Superior temporal gyrus (tissue), 1 donor: Measurements from ENCODE around the gene PFKFB2.

Experiments used
- DNase-seq: peaks from one replicate; pipeline ENCODE4 v3.0.0-alpha.2; 2016; ENCODE audit errors: extremely low spot score

Gene PFKFB2

DNA sequence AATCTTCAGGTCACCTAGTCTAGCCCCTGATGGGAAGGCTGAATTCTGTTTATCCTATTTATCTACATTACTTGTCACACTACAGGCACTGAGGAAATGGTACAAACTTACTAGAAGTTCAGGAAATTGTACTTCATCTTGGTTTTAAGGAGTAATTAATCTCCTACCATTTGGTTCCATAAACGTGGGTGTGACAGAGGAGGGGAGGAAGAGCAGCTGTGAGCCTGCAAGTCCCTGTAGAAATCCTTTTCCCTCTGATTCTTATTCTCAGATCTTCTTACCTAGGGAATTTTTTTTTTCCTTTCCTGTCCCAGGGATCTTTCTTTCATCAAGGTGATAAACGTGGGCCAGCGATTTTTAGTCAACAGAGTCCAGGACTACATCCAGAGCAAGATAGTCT is 14.1 kb downstream of the PFKFB2 start:
- no peak for DNase-seq

DNA sequence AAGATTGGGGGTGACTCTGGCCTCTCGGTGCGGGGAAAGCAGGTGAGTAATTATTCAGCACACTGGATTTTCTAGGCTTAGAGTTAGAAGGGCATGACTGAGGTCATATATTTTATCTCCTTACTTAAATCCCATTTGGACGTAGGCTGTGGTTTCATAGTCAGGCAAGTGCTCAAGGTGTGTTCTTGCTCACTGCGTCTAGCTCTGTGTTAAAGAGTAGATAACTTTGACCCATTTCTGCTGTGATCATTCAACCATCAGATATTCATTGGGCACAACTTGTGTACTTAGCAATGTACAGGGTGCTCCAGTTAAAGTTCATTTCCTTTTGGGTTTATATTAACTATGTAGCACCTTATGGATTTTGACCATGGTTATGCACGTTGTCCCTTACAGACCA is 14.6 kb downstream of the PFKFB2 start:
- DNase-seq: no peak

DNA sequence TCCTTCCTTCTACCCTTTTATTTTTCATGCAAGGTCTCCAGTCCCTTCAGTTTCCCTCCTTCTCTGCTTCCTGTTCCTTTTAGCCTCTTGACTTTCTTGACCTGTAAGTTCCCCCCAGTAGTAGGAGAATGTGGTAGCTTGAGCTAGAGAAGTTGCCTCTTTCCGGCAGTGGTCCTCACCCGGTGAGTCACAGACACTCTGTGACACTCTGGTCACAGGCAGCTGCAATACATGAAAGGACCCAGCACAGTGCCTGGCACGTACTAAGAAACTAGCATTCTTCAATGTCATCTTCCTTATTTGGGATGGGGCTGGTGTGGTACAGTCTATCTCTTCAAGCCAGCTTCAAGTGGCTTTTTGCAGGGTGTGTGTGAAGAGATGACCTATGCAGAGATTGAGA is 16.0 kb downstream of the PFKFB2 start:
- DNase-seq: no peak

DNA sequence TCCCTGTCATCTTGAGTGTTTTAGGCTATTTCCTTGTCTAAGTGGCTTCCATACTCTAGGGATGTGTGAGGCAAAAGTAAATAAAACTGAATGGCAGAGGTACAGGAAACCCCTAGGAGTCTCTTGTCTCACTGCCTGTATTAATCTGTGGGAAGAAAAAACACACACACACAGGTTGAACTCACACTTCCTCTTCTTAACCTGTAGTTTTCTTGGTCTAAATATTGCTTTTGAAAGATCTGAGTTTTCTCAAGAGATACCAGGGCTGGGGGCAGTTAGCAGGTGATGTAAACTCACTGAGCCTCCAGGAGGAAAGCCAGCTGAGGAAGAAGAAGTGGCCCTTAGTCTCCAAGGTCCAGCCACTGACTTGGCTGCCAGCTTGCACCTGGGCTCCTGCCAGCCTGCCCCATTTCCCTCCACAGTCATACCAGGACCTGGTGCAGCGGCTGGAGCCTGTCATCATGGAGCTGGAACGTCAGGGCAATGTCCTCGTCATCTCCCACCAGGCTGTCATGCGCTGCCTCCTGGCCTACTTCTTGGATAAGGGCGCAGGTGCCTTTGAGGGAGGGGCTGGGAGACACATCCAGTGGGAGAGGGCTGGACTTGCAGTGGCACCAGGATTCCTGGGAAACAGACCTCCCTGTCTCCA is 16.9 kb downstream of the PFKFB2 start:
- no peak for DNase-seq

DNA sequence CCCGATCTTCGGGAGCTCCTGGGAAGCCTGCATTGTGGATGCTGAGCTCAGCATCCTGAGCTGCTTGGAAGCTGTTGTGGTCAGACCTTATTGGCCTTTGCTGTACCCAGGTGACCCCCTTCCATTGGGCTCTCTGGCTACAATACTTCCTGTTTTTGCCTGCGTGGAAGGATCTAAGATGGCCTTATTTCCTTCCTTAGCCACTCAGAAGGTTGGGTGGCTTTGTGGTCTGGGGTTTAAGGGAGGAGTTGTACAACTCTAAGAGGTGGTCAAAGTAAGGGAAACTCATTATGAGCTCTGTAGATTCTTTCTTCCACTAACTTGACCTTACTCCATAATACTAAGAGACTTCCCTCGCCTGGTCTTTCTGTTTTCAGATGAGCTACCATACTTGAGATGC is 17.7 kb downstream of the PFKFB2 start:
- DNase-seq: no peak

DNA sequence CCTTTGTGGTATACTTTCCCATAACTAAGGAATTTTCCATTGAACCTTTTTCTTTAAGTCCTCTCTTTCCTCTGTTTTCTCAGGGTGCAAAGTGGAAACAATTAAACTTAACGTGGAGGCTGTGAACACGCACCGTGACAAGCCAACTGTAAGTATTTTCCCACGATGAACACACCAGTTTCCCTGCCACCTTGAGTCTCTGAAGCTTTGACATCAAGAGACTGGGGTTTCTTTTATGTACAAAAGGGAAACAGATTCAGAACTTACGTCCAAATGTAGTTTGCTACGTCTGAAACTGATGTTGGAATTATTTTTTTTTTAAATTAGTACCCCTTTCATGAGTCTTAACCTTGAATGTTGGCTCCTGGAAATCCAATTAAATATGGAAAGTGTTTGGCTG is 18.4 kb downstream of the PFKFB2 start:
- DNase-seq: no peak

DNA sequence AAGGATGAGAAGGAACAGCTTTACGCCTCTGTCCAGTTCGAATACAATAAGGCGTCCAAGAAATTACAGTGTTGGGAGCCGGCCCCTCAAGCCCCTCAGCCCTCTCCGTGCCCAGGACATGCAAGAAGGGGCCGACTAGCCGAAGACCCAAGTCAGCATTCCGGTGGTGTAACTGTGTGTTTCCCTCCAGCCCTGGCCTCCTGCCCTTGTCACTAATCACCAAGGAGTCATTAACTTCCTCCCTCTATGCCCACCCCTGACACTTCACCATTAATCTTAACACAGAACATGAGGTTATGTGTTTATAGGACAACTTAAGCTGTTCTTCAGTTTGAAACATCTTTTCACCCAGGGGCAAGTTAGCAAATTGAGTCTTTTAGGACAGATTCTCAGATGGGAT is 19.2 kb downstream of the PFKFB2 start:
- DNase-seq: no peak

DNA sequence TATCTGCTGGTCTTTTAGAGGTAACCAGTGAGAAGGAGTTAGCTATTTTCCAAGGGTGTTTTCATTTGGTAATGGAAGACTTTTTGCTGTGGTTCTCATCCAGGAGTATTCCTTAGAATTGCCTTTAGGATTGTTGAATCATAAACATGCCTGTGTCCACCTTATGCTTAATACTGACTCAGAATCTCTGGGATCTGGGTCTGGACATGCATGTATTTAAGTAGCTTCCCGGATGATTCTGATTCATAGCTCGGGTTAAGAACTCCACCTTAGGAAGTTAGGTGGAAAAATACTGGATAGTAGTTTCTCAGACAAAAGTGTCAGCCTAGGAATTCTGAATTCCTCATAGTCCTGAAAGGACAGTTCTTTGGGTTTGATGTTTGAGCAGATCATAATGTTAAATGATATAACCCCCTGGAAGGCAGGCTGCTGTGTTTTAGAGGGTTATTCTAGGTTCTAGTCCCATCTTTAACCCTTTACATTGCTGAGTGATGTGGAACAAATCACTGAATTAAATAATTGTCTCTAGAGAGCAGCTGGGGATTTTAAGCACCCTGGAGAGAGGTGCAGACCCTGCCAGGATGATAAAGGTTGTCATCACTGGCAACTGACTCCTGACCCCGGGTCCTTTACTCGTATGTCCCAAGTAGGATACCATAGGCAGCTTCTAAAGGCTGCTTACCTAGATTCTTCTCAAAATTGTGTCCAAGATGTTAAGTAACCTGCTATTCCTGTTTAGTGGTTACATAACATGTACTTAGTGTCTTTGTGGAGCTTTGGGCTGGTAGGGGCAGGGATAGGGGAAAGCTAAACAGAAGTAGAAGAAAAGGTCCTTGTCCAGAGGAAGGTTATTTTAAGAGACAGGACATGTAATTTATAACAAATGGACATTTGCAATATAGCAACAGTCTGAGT is 21.1 kb downstream of the PFKFB2 start:
- DNase-seq: no peak

DNA sequence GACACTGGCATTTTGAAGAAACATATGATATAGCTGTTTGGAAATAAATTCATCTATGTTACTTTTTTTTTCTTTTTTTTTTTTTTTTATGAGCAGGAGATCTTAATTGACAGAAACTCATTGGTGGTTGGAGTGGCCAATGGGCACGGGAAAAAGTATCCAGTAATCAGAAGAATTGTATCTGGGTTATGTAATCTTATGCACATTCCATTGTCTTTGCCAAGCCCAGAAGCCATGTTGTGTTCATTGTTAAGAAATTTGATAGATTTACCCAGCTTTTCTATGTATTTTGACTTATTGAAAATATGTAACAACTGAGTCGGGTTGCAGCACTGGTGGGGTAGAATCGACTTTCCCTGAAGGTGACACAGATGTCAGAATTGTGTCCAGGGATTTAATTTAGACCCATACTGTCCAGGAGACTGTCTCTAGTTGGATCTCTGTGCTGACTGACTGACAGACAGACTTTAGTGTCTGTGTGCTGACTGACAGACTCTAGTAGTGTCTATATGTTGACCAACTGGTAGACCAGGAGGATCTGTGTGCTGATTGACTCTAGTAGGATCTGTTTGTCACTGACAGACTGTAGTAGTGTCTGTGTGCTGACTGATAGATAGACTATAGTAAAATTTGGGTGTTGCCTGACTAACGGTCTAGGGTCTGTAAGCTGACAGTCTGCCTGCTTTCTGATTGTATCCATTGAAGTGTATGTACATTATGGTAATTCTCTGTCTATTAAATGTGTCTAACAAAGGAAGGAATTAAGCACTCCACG is 23.3 kb downstream of the PFKFB2 start:
- no peak for DNase-seq

DNA sequence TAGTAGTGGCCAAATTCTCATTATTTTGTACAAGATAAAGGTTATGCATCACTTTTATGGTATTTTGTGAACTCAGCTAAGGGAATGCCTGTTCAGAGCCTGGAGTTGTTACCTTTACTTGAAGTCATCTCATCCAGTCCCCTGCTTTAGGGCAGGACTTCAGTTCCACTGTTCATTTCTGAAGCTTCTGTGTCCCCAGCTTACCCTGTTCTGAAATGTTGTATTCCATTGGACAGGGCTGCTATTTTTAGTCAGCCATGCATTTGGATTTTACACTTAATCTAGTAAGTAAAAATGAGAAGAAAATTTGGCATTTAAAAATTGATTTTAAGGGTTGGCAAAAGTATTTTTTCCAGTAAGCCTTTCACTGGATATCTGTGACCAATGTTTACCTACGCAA is 23.9 kb downstream of the PFKFB2 start:
- DNase-seq: no peak

DNA sequence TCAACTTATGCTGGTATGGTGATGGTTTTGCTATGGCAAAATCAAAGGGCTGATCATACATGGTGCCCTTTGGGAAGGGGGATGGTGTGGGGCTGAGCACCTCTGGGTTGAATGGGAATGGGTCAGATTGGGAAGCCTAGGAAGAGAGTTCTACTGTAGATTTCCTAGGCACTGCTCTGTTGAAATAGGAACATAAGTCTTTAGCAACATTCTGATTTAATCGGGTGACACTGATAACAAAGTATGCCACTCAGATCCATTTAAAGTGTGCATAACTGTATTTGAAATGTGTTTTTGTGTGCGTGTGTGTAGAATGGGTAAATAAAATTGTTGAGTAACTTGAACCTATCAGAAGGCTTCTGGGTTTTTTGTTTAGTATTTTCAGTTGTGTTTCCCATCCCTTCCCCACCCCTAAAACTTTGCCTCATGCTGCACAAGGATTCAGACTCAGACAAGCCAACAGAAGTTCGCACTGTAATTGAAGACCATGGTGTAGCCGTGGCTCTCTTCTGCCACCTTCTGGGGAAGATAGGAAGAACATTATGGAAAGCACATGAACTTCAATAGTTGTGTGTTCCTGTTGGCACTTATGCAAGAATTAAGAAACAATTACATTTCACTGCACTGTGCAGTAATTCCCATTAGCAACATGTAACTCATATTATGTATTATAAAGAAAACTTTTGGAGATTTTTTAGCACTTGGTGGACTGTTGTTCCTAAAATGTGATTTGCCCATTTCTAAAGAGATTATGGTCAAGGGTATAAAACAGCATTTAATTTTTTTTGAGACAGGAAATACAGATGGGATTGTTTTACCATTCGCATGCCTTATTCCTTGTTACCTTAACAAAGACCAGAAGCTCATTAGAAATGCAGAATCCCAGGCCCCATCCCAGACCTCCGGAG is 24.6 kb downstream of the PFKFB2 start:
- DNase-seq: peak; percentile 93

DNA sequence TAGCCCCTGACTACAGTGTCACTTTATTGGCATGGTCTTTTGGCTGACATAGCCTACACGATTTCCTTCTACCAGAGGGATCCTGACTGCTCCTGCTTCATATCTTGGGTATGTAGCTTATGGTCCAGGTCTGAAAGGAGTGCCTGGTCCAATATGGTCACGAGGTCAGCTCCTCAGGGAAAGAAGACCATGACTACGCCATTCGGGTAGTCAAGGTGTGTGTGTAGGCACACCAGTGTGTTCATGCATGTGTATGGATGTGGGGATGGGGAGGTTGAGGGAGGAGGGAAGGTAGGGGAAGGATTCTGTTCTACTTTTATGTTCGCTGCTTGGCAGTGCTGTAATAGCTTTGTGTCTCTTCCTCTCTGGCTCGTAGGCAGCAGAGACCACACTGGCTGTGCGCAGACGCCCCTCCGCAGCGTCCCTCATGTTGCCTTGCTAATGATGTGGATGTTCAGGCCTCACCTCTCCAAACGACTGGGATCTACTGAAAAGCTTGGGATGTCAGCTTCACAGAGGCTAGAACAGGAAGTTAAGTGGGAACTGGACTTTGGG is 25.6 kb downstream of the PFKFB2 start:
- DNase-seq: no peak

DNA sequence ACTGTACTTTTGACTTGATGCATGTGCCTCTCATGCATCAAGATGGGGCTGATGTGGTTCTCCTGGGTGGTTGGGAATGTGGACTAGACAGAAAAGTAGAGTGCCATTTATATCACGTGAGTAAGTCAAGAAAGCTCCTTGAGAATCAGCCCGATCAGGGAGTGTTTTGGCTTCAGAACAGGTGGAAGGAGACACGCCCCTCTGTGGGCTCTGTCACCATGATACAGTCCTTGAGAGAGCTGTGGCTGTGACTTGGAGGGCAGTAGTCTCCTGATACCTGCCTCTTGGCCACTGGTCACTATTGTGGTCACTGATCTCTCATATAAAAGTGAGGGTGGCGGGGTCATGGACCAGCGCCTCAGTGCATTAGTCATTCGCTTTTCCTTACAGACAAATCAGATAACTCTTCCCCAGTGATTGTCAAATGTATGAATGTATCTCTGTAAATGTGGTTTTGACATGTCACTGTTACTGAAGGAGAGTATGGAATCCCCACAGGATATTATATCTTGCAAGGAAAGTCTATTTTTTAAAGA is 26.7 kb downstream of the PFKFB2 start:
- no peak for DNase-seq

DNA sequence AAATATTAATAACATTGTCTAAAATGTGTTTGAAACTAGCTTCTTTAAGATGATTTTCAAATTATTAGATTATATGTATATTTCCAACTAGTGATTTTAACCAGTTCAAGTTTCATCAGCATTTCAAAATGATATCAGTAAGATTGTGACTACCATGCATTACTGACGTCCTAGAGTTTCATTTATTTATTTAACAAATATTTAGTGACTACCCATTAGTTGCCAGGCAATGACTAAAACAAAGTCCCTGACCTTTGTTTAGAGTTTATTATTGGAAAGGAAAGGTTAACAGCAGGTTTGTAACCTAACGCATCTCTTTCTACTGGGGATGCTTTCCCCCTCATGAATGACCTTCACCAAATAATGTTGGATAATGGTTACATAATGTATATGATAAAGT is 28.0 kb downstream of the PFKFB2 start:
- no peak for DNase-seq

DNA sequence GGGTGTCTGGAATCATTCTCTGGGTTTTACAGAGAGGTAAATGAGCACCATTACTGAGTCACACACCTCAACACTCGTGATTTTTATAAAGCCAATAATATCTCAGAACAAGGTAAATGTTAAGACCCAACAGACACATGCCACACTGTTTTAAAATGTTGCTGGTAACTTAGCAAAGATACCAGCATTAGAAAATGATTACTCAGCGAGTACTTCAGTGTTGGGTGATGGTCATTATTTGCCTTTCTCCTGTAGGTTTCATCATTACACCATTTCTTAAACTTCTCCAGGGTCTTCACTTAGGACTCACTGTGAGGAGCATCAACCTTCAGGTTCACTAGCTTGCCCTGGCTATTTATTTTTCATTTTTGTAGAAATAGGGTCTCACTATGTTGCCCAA is 28.7 kb downstream of the PFKFB2 start:
- DNase-seq: no peak

DNA sequence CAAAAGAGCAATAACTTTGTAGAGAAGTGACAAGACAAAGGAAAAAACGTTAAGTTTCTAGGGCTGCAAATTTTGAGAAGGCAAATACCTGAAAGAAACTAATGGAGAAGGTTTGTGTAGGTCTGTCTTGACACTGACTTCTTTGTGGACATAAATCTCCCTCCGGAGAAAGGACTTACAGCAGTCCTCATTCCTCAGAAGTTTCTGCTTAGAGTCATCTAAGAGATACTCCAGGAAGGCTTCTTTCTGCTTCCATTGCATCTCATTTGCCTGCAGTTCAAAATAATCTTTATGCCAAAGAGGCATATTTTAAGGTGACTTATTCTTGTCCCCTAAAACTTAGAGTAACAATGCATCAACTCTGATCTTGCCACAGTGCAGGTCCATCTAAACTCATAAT is 31.2 kb downstream of the PFKFB2 start:
- no peak for DNase-seq

DNA sequence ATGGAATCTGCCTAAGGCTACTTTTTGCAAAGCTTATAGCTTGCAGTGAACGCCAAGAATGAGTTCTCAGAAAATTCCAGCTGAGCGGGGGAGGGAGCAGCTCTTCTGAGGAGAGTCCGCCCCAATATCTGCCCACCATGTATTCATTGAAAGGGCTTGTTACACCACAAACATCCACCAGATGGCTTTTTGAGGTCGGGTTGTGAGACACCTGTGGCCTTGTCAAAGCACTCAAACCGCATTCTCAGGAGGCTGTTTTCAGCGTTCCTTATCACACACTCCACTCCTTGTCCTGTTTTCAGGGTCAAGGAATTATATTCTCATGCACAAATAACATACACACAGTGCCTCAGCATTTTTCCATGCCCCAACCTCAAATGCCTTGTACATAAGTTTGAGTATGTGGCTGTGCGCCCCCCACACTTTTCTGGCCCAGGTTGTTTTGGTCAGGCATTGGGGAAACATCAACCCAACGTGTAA is 31.7 kb downstream of the PFKFB2 start:
- DNase-seq: peak; percentile 80

DNA sequence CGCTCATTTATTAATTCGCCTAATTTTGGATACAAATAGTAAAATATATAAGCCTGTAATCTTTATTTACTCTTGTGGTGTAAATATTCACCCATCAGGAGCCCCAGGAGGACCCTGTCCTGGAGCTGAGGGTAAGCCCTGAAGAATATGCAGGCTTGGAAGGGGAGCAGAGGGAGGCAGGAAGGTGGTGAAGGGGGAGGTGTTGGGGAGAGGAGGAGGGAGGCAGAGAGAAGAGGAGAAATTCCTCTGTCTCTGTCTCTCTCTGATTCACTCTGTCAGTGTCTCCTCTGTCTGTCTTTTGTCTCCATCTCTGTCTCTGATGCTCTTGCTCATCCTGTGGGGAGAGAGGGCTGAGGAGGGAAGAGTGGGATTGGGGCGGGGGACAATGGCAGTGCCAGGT is 32.8 kb downstream of the PFKFB2 start:
- DNase-seq: no peak

DNA sequence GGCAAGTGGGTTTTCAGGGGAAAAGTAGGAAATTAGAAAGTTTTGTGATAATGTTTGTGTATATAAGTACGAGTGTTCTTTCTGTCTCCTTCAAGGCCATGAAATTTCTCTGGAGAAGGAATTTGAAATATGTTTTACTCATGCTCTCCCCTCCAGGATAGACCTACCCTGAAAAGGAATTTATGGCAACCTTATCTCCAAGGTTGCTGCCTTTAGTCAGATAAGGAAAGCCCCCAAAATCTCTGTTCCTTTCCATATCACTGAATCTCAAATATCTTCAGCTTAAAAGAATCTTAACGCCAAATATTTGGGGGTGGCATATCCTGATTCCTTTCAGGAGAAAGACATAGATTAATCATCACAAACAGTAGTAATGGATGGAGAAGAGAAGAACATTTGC is 35.1 kb downstream of the PFKFB2 start:
- DNase-seq: no peak

DNA sequence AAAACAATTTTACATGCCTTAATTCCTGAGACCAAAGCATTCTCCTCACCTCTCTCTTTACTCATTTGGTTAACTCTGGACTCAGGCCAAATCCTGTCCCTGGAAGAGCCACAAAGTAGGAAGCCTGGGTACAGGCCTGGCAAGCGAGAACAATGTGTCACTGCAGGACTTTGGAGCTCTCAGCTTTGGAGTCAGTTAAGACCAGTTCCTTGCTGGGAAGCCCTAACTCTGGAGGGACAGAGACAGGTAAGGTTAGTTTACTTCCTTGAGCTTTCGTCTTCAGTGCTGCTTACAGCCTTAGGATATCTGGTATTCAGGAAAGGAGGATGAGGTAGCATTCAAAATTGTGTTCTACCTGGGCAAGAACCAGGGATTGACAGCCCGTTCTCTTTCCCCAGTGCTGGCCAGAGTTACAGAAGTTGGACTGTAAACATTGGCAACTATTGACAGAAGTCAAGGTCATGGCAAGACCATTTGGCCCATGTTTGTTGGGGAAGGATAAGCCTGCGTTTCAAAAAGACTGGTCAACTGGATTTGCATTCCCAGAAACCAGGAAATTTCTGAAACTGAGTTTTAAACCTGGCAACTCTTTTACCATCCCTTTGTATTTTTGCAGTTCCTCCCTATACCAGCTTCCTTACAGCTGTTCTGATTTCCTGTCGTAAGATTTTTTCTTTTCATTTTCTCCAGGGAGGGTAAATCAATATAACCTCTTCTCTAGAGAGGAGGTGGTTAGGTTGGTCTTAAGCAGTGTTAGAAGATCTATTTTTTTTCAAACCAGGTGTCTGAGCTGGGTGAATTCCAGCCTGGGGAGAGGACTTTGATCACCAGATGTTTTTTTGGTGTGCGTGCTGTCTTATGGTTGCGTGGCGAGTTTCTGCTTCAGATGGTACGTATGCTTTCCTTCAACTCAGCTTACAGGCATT is 35.9 kb downstream of the PFKFB2 start, which contains the start of gene C4BPB:
TSS of gene C4BPB (plus strand) at position 160 of the 926 bp plus-strand sequence. CDS start at position 832, 672 bp downstream.
- no peak for DNase-seq
